HG03045 (cell line): Measurements from ENCODE around the gene PCYT2.
A peak's percentile ranks its signal among the peaks of the same experiment; 100 is the strongest.

Source experiments
- ATAC-seq: cut with Tn5 transposase; IDR thresholded peaks from one replicate; pipeline ENCODE4 v1.9.1; 2021; ENCODE audit warnings: mild to moderate bottlenecking, moderate library complexity; ENCODE audit not compliant: unreplicated experiment

The PCYT2 gene

GRCh38 chr17:81914103-81914850 lies 3.1 kb upstream of the PCYT2 start:
- ATAC-seq = no peak

- ATAC-seq = no peak
Measured at GRCh38 chr17:81913394-81914102, 2.3 kb upstream of the PCYT2 start.

- ATAC-seq = no peak
Measured at GRCh38 chr17:81912441-81913309, 1.5 kb upstream of the PCYT2 start.

- no peak for ATAC-seq
Measured at GRCh38 chr17:81911969-81912368, 770 bp upstream of the PCYT2 start.

GRCh38 chr17:81910840-81911276 lies 341 bp downstream of the PCYT2 start:
- peak; percentile 19 for ATAC-seq

- ATAC-seq = no peak
Measured at GRCh38 chr17:81909966-81910839, 996 bp downstream of the PCYT2 start.

GRCh38 chr17:81909231-81909630 lies 2.0 kb downstream of the PCYT2 start:
- ATAC-seq = no peak

- ATAC-seq = no peak
Measured at GRCh38 chr17:81908793-81909192, 2.4 kb downstream of the PCYT2 start.

GRCh38 chr17:81907219-81908145 lies 3.7 kb downstream of the PCYT2 start:
- no peak for ATAC-seq

GRCh38 chr17:81906476-81907218 lies 4.6 kb downstream of the PCYT2 start:
- no peak for ATAC-seq

- no peak for ATAC-seq
Measured at GRCh38 chr17:81905993-81906392, 5.2 kb downstream of the PCYT2 start.

- ATAC-seq = no peak
Measured at GRCh38 chr17:81905424-81905875, 5.7 kb downstream of the PCYT2 start.

GRCh38 chr17:81904600-81905423 lies 6.4 kb downstream of the PCYT2 start:
- no peak for ATAC-seq

- ATAC-seq = no peak
Measured at GRCh38 chr17:81903896-81904599, 7.2 kb downstream of the PCYT2 start.

- no peak for ATAC-seq
Measured at GRCh38 chr17:81903415-81903831, 7.8 kb downstream of the PCYT2 start.

GRCh38 chr17:81902653-81903414 lies 8.4 kb downstream of the PCYT2 start:
- ATAC-seq = no peak
